H1 (cell line): ENCODE data around the gene SMIM5. TPM values are rescaled to one million over a fixed set of nuclear protein-coding genes. Genes with fewer than 3 reads are reported as not detected.

Experiments used
- GABPA ChIP-seq: IDR thresholded peaks from 2 replicates; pipeline ENCODE4 v1.6.1; 2011; ENCODE audit warnings: mild to moderate bottlenecking, low read length, moderate library complexity, borderline replicate concordance; ENCODE audit not compliant: insufficient read depth
- polyA plus RNA-seq, 7 experiments: library from polyadenylated mRNA; depleted of rRNA in 3 of 7; stranded (reverse) in 5 of 7; unstranded in 2 of 7; fragments of >200 nt in 5 of 7; fragments of 200-250 nt in 2 of 7; gene quantifications; 1 replicate in 5 of 7; 2 replicates in 1 of 7; 4 replicates in 1 of 7; pipeline versions ENCODE4 v1.2.1 to v1.2.3, GENCODE V29; 2011 to 2013; ENCODE audit warnings: missing spikeins in 2 of 7, mixed read lengths in 2 of 7
- total RNA-seq: library from RNA; stranded (reverse); fragmentation: NEBNext Ultra II Directional; extraction: Animal tissue kit (Norgen Biotek cat#: 25700); gene quantifications from 2 replicates; pipeline ENCODE4 v1.2.1, GENCODE V29; 2021

The SMIM5 gene
- total and polyA plus RNA-seq, 2 of the 8 experiments (the other 6 are each of a cell fraction or from before 2014, with no cell fraction given): not detected

- TF ChIP-seq GABPA: no peak
Observed at GRCh38 chr17:75617675-75618074, 15.6 kb upstream of the SMIM5 start (continued).
